Measurements from ENCODE around the gene CALD1.

CALD1 gene

DNA sequence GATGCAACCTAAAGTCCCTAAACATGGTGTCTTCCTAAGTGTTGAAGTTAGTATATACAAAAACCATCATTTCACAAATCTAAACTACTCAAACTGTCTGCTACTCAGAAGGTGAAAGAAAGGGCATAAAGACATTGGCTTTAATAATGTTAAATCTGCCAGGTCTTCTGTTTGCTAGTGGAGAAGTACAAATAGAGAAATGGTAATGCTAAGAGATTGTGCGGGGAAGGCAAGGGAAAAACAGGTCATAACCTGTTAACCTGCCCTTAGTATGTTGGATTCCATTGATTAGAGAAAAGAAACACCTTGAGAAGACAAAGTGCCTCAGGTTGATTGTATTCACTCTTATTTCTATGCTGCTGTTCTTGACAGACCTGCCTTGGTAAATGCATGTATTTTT is 80.3 kb downstream of the CALD1 start:
- no peak for DNase-seq

DNA sequence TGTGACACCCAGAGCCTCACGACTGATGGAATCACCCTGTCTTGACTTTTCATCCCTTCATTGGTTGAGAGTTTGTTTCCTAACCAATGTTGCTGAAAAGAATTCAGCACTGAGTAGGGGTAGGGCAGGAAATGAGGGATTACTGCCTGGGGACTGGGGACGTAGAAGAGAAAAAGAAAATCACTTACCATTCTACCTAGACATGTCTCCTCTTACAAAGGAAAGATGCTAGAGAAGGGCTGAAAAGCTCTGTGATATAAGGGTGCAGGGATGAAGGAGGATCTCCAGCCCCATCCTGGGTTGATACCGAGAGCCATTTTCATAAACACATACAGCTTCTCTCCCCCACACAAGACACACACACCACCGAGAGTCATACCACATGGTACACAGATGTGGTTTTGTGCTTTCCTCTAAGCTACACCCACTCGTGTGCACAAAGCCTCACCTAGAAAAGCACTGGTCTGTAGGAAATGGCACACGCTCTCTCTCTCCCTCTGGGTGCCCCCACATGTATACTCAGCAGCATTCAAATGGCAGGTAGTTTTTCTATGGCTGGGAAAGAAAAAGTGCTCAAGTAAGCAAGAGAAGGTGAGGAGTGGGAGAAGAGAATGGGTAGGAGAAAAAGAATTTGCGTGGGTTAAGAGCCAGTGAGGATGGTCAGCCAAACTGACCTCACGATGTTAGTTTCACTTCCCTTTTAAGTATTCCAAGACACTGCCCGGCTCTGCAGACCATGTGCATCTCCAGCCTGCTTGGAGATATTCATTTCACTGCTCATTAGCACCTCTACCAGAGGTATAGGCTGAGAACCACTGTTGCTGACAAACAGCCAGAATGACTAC is 85.8 kb downstream of the CALD1 start:
- no peak for DNase-seq

DNA sequence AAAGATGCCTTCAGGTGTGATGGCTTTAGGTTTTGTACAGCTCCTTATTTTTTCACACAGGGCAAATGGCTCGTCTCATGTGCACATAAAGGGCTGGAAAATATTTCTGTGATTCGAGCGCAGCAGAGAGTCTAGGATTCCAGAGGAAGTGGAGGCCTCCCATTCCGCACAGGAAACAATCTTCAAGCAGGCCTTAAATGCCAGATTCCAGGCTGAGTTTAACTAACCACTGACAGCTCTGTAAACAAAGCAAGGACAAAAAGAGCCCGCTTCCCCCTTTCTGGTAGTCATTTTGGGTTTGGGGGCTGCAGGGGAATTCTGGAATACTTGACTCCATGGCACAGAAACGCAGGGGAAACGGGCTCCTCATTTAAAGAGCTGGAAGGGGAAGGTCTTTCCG is 87.2 kb downstream of the CALD1 start:
- no peak for DNase-seq

DNA sequence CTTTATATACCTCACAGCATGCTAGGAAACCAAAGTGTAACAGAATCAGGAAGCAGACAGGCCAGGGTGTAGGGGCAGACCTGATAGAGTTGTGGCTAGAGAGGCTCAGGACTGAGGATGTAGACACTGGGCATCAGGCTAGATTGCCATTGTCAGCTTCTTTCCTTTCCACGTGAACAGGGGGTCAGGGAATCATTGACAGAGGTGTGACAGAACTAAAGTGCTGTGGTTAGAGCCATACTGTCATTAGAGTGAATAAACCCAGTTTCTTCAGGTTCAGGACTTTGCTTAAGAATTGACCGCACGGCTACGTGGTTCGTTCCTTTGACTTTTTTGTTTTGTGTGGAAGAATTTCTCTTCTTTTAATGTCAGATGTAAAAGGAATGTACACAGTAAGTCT is 90.7 kb downstream of the CALD1 start:
- DNase-seq = no peak

DNA sequence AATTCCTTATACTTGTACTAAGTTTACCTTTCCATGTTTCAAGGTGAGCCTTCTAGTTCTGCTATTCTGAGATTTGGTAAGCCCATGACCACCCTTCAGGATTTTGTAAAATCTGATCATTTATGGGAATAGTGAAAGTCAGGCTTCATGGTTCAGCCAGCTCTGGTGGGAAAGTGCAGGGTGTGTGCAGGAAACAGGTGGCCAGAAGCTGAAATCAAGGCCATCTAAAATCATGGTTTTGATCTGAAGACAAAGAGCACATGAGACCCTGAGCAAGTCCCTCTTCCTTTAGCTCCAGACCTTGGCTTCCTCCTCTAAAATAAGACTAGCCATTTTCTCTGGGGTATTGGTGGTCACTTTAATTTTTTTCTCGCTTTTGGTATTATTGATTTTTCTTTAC is 91.3 kb downstream of the CALD1 start:
- no peak for DNase-seq

DNA sequence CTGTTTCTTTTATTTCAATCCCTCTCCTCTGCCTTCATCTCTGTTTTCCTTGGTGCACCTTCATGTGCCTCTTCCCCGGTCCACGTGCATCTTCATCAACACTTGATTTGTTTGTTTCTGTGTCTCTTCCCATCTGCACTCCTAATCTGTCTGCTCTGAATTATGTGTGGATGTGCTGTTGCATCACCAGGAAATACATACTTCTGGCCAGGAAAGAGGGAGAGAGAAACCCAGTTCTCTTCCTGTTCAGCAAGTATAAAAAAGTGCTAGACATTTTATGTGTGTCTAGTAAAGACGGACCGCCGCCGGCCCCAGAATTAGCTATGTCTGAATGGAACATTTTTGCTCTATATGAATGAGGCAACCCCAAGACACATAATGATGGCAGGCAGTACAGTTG is 93.8 kb downstream of the CALD1 start:
- DNase-seq = no peak

DNA sequence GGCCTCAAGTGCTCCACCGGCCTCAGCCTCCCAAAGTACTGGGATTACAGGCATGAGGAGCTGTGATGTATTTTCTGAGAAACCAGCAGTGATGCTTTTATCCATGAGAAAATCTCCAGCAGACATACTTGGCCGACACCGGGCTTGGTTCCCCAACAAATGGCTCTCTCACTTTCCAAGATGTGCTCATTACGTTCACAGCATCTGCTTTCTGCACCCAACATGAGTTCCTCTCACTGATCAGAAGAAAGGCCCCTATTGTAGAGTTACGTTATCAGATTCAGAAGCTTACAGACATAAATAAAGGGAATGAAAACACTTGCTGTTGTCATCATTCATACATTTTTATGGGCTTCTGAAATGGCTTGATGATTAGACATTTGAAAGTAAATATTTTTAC is 95.0 kb downstream of the CALD1 start:
- no peak for DNase-seq

DNA sequence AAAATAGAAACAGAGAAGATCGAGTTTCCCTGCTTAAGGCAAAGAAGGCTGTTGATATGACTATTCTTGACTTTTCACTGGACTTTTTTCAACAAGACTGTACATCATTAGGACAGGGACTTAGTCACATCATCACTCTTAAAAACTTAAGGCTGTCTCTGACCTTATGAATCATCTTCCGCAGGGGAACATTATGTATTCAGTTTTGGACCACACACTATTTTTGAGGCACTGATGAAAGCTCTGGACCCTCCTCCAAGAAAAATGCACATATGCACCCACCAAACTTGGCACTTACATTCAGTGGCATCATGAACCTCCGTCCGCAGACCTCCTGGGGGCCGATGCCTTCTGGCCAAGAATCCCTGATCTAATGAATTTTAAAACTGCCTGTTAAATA is 96.4 kb downstream of the CALD1 start:
- no peak for DNase-seq

DNA sequence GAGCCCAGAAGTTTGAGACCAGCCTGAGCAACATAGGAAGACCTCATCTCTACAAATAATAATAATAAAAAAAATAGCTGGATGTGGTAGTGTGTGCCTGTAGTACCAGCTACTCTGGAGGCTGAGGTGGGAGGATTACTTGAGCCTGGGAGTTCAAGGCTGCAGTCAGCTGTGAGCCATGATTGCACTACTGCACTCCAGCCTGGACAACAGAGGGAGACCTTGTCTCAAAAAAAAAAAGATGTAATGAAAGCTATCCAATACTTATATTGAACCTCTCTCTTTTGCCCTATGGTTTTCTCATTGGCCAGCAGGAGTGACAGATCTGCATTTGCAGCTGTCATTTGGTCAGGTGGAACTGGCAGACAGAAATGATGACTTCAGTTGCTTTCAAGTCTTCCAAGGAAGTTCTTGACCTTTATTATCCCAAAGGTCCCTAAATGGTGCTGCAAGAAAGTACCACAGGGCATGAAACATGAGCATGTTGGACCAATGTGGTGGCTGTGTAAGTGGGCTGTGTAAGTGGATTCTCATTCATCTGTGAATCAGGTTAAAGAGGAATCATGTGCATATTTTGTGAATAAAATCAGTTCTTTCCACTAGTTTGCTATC is 99.4 kb downstream of the CALD1 start:
- DNase-seq = no peak

DNA sequence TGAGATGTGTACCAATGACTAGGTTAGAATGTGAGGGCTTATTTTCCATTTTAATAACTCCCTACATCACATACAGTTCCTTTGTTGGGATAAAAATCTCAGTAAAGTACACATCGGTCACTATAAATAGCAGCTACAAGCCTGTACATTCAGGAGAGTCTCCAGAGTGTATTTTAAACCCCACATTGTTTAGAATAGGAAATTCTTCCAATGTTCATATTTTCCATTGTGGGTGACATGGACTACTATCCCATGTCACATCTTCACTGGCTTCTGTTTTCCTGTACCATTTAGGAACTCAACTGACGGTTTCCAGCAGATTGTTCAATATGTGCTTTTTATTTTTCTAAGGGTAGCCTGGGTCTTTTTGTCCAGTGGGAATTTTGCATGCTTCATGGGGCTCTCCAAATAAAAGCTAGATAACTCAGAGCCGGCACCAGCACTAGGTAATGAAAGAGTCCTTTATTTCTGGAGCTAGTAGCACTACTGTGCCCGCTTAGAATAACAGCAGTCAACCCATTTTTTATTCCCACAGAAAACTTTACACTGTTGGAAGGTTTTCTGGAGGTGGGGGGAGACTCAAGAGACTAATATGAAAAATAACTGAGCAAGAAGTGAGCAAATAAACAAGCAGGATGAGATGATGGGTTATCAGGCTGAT is 100.5 kb downstream of the CALD1 start:
- no peak for DNase-seq

DNA sequence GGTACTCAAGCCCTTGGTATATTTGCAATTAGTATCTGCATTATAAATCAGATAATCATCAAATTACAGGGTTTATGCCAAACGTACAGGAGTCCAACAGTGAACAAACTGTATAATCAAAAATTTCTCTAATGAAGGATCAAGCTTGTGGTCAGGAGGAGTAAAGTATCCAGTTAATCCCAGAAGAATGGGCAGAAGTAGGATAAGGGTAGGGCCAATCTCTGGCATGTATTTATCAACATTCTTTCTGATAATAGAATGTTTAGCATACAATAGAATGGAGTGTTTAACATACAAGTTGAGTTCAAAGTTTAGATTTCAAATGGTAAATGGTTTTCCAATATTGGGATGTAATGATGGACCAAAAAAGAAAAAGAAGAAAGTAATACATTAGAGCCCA is 103.0 kb downstream of the CALD1 start:
- DNase-seq = no peak

DNA sequence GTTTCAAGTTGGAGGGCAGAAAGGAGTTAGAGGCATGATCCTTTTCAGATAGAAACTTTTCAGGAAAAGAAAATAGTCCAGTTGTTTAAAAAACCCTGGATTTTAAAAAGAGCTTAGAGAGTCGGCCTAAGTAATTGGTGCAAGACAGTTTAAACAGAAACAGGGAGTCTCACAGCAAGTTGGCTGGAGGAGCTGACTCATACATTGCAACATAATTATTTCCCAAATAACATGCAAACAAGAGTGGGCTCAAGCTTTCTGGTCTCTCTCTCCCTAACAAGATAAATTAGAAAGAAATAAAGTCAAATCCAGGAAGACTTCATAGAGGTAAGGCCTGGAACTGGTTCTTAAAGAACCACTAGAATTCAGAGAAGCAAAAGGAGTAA is 106.5 kb downstream of the CALD1 start:
- DNase-seq = no peak

DNA sequence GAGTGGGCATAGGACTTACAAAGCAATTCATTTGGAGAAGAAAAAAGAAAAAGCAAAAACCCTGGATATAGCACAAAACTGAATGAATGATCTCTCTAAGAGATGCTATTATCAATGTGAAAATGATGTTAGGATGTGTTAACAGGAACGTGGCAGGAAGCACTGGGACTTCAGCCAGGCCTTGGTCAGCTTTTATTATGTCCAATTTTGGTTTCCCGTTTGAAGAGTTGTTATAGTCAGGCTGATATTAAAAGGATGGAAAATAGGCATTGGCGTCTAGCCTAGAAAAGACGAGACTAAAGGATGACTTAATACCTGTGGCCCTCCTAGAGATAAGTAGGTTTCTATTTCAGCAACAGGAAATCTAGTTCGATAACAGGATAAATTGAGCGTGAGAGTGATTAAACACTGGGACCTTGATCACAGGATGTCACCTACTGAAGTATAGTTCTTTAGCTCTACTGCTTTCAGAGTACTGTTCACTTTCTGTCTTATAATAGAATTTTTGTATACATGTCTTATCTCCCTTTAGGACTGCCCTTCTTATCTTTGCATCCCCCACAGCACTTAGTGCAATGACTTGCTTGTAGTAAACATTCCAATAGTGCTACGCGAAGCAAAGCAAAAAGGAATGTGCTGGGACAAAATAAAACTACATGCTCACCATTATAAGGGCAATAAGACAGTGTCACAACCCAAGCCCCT is 107.1 kb downstream of the CALD1 start:
- DNase-seq = no peak

DNA sequence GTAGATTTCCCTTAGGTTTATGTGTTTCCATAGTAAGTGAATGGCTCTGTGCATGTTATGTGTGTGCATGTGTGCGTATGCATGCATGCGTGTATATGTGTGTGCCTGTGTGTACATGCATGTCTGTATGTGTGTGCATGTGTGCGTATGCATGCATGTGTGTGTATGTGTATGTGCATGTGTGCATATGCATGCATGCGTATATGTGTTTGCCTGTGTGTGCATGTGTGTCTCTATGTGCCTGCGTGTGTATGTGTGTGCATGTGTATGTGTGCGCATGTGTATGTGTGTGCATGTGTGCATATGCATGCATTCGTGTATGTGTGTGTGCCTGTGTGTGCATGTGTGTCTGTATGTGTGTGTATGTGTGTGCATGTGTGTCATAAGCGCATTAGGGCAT is 108.1 kb downstream of the CALD1 start:
- no peak for DNase-seq

DNA sequence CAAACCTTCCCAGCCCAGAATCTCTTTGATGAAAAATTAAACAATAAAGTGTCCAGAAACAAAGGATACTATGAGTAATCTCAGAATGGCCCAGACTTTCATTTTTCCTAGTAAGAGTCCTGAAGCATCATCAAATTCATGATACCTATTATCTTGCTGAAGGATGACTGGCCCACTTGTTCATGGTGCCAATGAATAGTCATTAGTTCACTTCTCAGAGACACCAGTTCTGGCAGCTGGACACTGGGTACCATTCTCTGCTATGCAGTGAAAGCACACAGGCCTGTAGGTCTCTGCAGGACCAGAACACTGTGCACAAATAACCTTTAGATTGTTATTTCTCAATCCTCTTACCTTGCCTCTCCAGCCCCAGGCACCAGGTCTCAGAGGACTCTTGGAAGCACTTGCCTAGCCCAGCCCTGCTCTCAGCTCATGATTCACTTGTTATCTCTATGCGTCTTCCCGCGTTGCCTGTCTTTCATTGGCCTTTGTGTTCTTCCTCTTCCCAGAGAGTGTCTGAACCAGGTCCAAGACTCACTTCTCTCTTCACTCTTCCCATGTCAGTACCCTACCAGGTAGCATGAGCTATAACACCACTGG is 108.8 kb downstream of the CALD1 start:
- DNase-seq = no peak

DNA sequence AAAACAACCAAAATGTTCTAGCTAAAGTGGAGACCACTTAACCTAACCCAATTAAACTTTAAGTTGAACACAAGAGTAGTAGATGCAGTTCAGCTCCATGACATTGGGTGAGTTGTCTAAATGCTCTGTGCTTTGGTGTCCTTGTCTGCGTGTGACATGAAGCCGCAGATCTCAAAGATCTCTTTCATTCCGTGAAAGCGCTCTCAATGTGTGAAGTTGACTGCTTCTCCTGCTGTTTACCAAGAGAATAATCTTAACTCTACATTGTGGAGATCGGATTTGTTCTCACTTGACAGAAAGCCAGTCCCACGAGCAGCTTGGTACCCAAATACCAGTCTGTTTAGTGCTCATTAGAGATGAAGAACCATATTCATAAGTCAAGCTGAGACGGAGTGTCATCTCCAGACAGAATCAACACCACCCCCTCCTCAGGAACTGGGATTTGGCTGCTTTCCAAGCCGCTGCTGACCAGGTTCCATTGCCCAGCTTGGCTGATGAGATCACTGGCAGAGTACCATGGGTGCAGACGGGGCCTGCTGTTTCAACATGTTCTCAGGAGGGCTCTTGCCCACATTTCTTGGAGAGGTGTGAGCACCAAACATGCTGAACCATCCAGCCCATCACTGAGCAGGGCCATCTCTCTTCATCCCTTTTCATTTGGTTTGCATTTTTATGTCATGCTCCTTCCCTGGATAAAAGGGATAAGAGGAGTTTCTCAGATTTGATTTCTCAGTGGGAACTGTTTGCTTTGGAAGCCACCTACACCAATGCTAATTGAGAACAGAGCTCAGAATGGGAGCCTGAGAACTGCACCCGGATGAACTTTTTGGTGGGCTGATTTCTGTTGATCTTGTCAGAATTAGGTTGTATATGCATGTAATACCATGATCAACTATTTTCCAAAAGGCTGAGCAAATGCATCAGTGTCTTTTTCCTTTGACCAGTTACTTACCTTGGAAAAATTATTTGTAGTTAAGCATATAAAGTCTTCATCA is 111.1 kb downstream of the CALD1 start:
- DNase-seq = peak in 42 of 56 donors; percentile 6 to 78 (median 32)

DNA sequence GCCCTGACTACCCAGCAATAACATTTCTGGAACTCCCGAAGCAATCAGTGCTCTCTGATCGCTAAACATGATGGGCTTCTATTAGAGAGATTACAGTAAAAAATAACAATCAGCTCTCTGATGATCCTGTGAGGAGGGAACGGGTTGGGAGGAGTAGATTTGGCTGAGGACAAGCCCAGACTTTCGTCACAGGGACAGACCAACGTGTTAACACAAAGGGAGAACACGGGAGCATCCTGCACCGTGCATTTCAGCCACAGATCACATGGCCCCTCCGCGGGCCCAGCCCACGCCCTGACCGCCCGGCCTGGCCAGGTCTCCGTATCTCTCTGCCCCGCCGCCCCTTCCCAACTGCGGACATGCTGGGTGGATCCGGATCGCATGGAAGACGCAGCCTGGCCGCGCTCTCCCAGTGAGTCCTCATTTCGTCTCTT is 111.8 kb downstream of the CALD1 start:
- DNase-seq = peak in 54 of 56 donors; percentile 21 to 90 (median 74)

DNA sequence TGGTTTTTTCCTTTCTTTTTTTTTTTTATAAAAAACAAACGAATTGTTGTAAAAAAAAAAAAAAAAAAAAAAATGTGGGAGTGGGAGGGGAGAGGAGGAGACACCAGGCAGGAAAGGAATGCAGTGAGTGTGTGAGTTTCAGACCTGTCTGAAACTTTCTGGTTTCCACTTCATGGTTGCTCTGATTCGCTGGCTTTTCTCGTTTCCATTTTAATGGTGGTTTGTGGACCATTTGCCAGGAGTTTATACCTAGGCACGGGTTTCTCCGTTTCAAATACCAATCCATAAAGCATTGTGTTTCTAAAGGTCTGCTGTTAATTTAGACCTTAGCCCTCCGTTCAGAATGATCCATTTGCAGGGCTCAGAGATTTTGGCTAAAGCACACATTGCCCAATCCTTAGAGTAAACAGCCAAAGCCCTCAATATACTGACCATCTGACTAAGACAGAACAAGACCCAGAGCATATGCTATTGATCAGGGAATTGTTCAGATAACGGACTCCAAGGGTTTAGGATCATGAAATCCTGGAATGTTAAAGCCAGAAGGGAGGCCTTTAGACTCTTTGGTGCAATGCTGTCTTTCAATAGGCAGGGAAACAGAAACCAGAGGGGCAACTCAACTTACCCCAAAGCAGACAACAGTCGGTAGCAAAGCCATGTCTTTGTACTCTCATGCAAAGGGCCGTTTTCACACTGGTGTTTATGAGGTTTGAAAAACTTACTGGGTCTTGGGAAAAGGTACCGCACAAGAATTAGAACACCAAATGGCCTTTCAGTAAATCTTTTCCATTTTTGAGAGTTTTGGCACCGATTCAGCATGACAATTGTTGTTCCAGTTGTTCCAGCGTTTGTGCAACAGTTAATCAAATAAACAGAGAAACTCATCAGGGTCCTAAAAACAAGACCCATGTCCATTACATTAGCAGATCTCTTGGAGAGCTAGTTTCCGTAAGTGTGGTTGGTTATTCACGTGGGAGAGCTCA is 112.6 kb downstream of the CALD1 start:
- DNase-seq = peak in 1 of 56 donors; percentile 62

DNA sequence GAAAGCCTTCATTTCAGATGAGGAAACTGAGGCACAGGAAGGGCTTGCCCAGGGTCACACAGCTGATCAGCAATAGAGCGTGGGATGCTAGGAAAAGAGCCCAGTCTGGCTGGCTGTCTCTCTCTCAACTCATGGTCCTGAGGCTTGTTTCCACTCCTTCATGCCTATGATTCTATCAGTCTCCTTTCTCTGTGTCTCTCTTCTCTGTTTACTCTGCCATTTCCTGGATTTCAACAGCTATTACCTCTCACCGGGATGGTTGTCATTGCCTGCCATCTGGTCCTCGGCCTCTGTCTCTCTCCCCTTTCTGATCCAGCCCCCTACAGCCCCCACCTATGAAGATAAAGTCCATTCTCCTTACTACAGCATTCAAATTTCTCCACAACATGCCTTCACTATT is 113.5 kb downstream of the CALD1 start:
- no peak for DNase-seq
